Panc1 (cell line): Measurements from ENCODE around the gene ZNF552.
"Not testable (repeated sequence)": the region's sequence is repeated elsewhere in the genome, so short reads cannot be mapped to it uniquely, and the experiment has no call there.

Experiments
- CTCF ChIP-seq: fragments of 450-650 bp; IDR thresholded peaks from 2 replicates; pipeline ENCODE4 v1.5.1; 2017; ENCODE audit warnings: mild to moderate bottlenecking
- REST ChIP-seq, 2 experiments: IDR thresholded peaks; 2 replicates each; pipeline ENCODE4 v1.6.1; 2011 to 2012; ENCODE audit warnings: low read depth in 2 of 2, control low read depth in 1 of 2, low read length in 1 of 2, mild to moderate bottlenecking in 1 of 2, moderate library complexity in 1 of 2; ENCODE audit not compliant: insufficient read depth in 1 of 2
- SIN3A ChIP-seq: IDR thresholded peaks from 2 replicates; pipeline ENCODE4 v1.6.1; 2012; ENCODE audit warnings: low read depth, mild to moderate bottlenecking, low read length, moderate library complexity, borderline replicate concordance; ENCODE audit not compliant: insufficient read depth

- TF ChIP-seq SIN3A; CTCF; REST (IDR thresholded peaks at IDR 0.05; ENCODE audit: insufficient read depth in 1 of 2, low read depth in 2 of 2, low read length in 1 of 2): not testable (repeated sequence)
Measured at GRCh38 chr19:57821501-57821900, 6.8 kb upstream of the ZNF552 start.
